HepG2 (cell line): ENCODE data around the gene RUNX2. TPM values are rescaled to one million over a fixed set of nuclear protein-coding genes. Genes with fewer than 3 reads are reported as not detected.

ENCODE experiments used
- ATAC-seq: fragments of 200-7000 bp; cut with Tn5 transposase; 3 replicates; pipeline ENCODE4 v1.9.1; 2020; ENCODE audit warnings: mild to moderate bottlenecking, moderate library complexity
- BruUV-seq: library from RNA; stranded (reverse); fragments of 400-500 nt; replicated peaks from 2 replicates; lab custom pipeline; 2021; lab: Mats Ljungman, UMichigan
- CTCF ChIA-PET: fragments of 300-600 bp; formaldehyde crosslinking; extraction: SDS; loops from one replicate; lab custom pipeline; 2021; ENCODE audit warnings: low total read pairs, inconsistent platforms, low intra/inter-chr PET ratio; lab: Yijun Ruan, JAX
- POLR2A ChIA-PET: fragments of 350-600 bp; sonication (Branson Sonifier 250); formaldehyde crosslinking; loops from one replicate; lab custom pipeline; 2020; ENCODE audit warnings: antibody characterized with exemption, inconsistent platforms; lab: Yijun Ruan, JAX
- DNase-seq: peaks from one replicate; pipeline ENCODE4 v3.0.0-alpha.2; 2015; ENCODE audit warnings: low spot score
- FAIRE-seq: peaks from 3 replicates; lab custom pipeline; 2011; peaks lifted over from hg19 to GRCh38; lab: Jason Lieb, UNC
- H2AFZ ChIP-seq: one replicate; pipeline ENCODE4 v1.6.1; 2011; ENCODE audit warnings: low read length, inconsistent platforms
- H3K27ac ChIP-seq: fragments of 300-600 bp; 3 replicates; pipeline ENCODE4 v1.8.0; 2011; ENCODE audit warnings: mixed run types, mild to moderate bottlenecking, mixed read lengths, low read length, inconsistent platforms; ENCODE audit not compliant: insufficient read depth; ENCODE audit errors: extremely low read length
- H3K27me3 ChIP-seq, 2 experiments: fragments of 200-600 bp in 1 of 2; 2 replicates in 1 of 2; 3 replicates in 1 of 2; pipeline versions ENCODE4 v1.6.0 to v1.8.0; 2011; ENCODE audit warnings: low read length in 2 of 2, mild to moderate bottlenecking in 2 of 2, moderate library complexity in 2 of 2, inconsistent platforms in 1 of 2; ENCODE audit not compliant: insufficient read depth in 2 of 2, control insufficient read depth in 1 of 2
- H3K36me3 ChIP-seq, 2 experiments: fragments of 200-600 bp in 1 of 2; replicated peaks in 1 of 2; 2 replicates in 1 of 2; 3 replicates in 1 of 2; pipeline versions ENCODE4 v1.5.1 to v1.8.0; 2011; ENCODE audit warnings: low read length in 2 of 2, inconsistent platforms in 1 of 2; ENCODE audit not compliant: insufficient read depth in 2 of 2, control insufficient read depth in 1 of 2
- H3K4me1 ChIP-seq: 2 replicates; pipeline ENCODE4 v1.5.1; 2012; ENCODE audit warnings: low read length, inconsistent platforms; ENCODE audit not compliant: insufficient read depth
- H3K4me2 ChIP-seq: 2 replicates; pipeline ENCODE4 v1.6.0; 2011; ENCODE audit warnings: low read depth, low read length, inconsistent platforms
- H3K4me3 ChIP-seq, 3 experiments: fragments of 200-600 bp in 1 of 3; sonication (generic), shearing (Covaris generic) in 1 of 3; replicated peaks in 1 of 3; 2 replicates each; pipeline ENCODE4 v1.5.1; 2011 to 2016; ENCODE audit warnings: low read length in 3 of 3, inconsistent platforms in 2 of 3, low read depth in 2 of 3, mild to moderate bottlenecking in 2 of 3, control low read depth in 1 of 3, mixed read lengths in 1 of 3; ENCODE audit not compliant: insufficient read depth in 1 of 3
- H3K79me2 ChIP-seq: one replicate; pipeline ENCODE4 v1.6.1; 2011; ENCODE audit warnings: low read length, inconsistent platforms; ENCODE audit not compliant: insufficient read depth
- H3K9ac ChIP-seq: 2 replicates; pipeline ENCODE4 v1.6.0; 2011; ENCODE audit warnings: mild to moderate bottlenecking, low read depth, low read length, inconsistent platforms; ENCODE audit not compliant: insufficient read depth
- H3K9me3 ChIP-seq: 2 replicates; pipeline ENCODE4 v1.5.1; 2012; ENCODE audit warnings: mild to moderate bottlenecking, low read length
- H4K20me1 ChIP-seq: 2 replicates; pipeline ENCODE4 v1.6.0; 2011; ENCODE audit warnings: inconsistent platforms, mild to moderate bottlenecking, low read length, moderate library complexity; ENCODE audit not compliant: insufficient read depth
- ARNT ChIP-seq: fragments of 450-650 bp; IDR thresholded peaks from 2 replicates; pipeline ENCODE4 v1.6.1; 2017
- ELF4 ChIP-seq: sonication (generic); formaldehyde crosslinking; IDR thresholded peaks from 2 replicates; pipeline ENCODE4 v1.5.0; 2020; ENCODE audit warnings: missing genetic modification reagents, mild to moderate bottlenecking, moderate library complexity, borderline replicate concordance
- GZF1 ChIP-seq: sonication (generic); formaldehyde crosslinking; IDR thresholded peaks from 2 replicates; pipeline ENCODE4 v1.5.1; 2020; ENCODE audit warnings: mild to moderate bottlenecking, missing genetic modification reagents
- MAFG ChIP-seq: sonication (generic); formaldehyde crosslinking; IDR thresholded peaks from 2 replicates; pipeline ENCODE4 v1.5.1; 2020; ENCODE audit warnings: mild to moderate bottlenecking, missing genetic modification reagents
- SIX1 ChIP-seq: sonication (generic); formaldehyde crosslinking; IDR thresholded peaks from 2 replicates; pipeline ENCODE4 v1.4.0; 2020; ENCODE audit warnings: missing genetic modification reagents, borderline replicate concordance
- SMAD1 ChIP-seq: sonication (generic); formaldehyde crosslinking; IDR thresholded peaks from 2 replicates; pipeline ENCODE4 v1.4.0; 2020; ENCODE audit warnings: missing genetic modification reagents, low read depth, mild to moderate bottlenecking, borderline replicate concordance
- USF2 ChIP-seq, 2 experiments: sonication (generic) in 1 of 2; formaldehyde crosslinking in 1 of 2; IDR thresholded peaks; 2 replicates each; pipeline versions ENCODE4 v1.5.1 to v1.6.1; 2011 to 2020; ENCODE audit warnings: borderline replicate concordance in 1 of 2, low read depth in 1 of 2, low read length in 1 of 2, mild to moderate bottlenecking in 1 of 2, missing genetic modification reagents in 1 of 2, moderate library complexity in 1 of 2
- ZNF713 ChIP-seq: sonication (generic); formaldehyde crosslinking; IDR thresholded peaks from 2 replicates; pipeline ENCODE4 v1.4.0; 2020; ENCODE audit warnings: mild to moderate bottlenecking, missing genetic modification reagents
- ZNF749 ChIP-seq: sonication (generic); formaldehyde crosslinking; IDR thresholded peaks from 2 replicates; pipeline ENCODE4 v1.8.0; 2022; ENCODE audit warnings: mild to moderate bottlenecking, missing genetic modification reagents, moderate library complexity, borderline replicate concordance
- ZNF776 ChIP-seq: sonication (generic); formaldehyde crosslinking; IDR thresholded peaks from 2 replicates; pipeline ENCODE4 v1.4.0; 2020; ENCODE audit warnings: mild to moderate bottlenecking, missing genetic modification reagents
- WGBS: methylation state at CpG from one replicate; pipeline ENCODE4 v1.1.6; 2017; ENCODE audit warnings: low lambda C conversion rate; 5-methylcytosine and 5-hydroxymethylcytosine counted together
- in situ Hi-C: cut with HindIII; loops from 2 replicates; pipeline ENCODE4 v1.10.0; 2017; ENCODE audit warnings: low pct_unique_long_range_greater_than_20kb; ENCODE audit not compliant: extremely low pct_ligation_motif_present
- intact Hi-C: fragments of 100-400 bp; cut with micrococcal nuclease; formaldehyde crosslinking; loops from one replicate; pipeline ENCODE4 v1.10.0; 2022; ENCODE audit not compliant: unreplicated experiment
- polyA plus RNA-seq, 8 experiments: library from polyadenylated mRNA; depleted of rRNA in 3 of 8; stranded (reverse) in 7 of 8; unstranded in 1 of 8; fragments of >200 nt; fragmentation: Illumina TruSeq in 4 of 8; extraction: Trizol in 4 of 8; gene quantifications; 2 replicates each; pipeline versions ENCODE4 v1.2.1 to v1.2.3, GENCODE V29; 2011 to 2016; ENCODE audit warnings: low read depth in 4 of 8, missing spikeins in 1 of 8, mixed read lengths in 1 of 8; ENCODE audit not compliant: insufficient read depth in 1 of 8
- total RNA-seq, 5 experiments: library from RNA; depleted of rRNA; stranded (reverse); fragments of >200 nt; fragmentation: Illumina TruSeq; extraction: Trizol; gene quantifications; 2 replicates each; pipeline ENCODE4 v1.2.3, GENCODE V29; 2016; ENCODE audit warnings: low read depth in 1 of 5

RUNX2 gene
- total and polyA plus RNA-seq, 2 of the 13 experiments (the other 11 are each of a cell fraction or from before 2014, with no cell fraction given) = not detected

- Histone ChIP-seq H3K79me2 (no peaks in the 10 kb centered on the region), H3K27me3 (peaks cover 0 to 8% of the 10 kb centered on the region in 2 experiments; a peak in 2 of 5 replicates), H3K27ac (no peak overlapping the region), H3K4me2 (no peak overlapping the region), H3K4me3 (no peak overlapping the region), H3K4me1 (peaks cover 13% of the 10 kb centered on the region), H3K36me3 (no peaks in the 10 kb centered on the region), H3K9ac (no peak overlapping the region), H2AFZ (no peak overlapping the region), H4K20me1 (no peaks in the 10 kb centered on the region), H3K9me3 (no peaks in the 10 kb centered on the region)
- ATAC-seq (no peak), FAIRE-seq (no peak), DNase-seq (no peak)
- 56% methylated on average over 6 of the region's 6 CpGs for WGBS
- BruUV-seq = no TSS peak
- ChIA-PET POLR2A (no interaction called here), CTCF (no interaction called here)
- in situ Hi-C loops (no loop called here), intact Hi-C loops (no loop called here)
- TF ChIP-seq ZNF713 (CRISPR knock-in tag) = no peak
- TF ChIP-seq ELF4 = no peak
- no peak for TF ChIP-seq SIX1 (CRISPR knock-in tag)
- no peak for TF ChIP-seq MAFG (CRISPR knock-in tag)
- no peak for TF ChIP-seq USF2 (IDR thresholded peaks at IDR 0.05; ENCODE audit: low read depth, low read length)
- no peak for TF ChIP-seq USF2 (CRISPR knock-in tag; IDR thresholded peaks at IDR 0.05; ENCODE audit: borderline replicate concordance)
- no peak for TF ChIP-seq ARNT
- no peak for TF ChIP-seq GZF1
- TF ChIP-seq ZNF749 (CRISPR knock-in tag) = no peak
- no peak for TF ChIP-seq ZNF776 (CRISPR knock-in tag)
- TF ChIP-seq SMAD1 = no peak
These were observed 224.4 kb downstream of the RUNX2 start for GRCh38 chr6:45552536-45552935.
